ENCODE data around the gene RIMBP2. TPM values are rescaled to one million over a fixed set of nuclear protein-coding genes. Genes with fewer than 3 reads are reported as not detected.
"Not testable (repeated sequence)": the region's sequence is repeated elsewhere in the genome, so short reads cannot be mapped to it uniquely, and the experiment has no call there.

Gene RIMBP2
- total RNA-seq, 1 donor from 2014 or later, result 2.3 TPM

DNA sequence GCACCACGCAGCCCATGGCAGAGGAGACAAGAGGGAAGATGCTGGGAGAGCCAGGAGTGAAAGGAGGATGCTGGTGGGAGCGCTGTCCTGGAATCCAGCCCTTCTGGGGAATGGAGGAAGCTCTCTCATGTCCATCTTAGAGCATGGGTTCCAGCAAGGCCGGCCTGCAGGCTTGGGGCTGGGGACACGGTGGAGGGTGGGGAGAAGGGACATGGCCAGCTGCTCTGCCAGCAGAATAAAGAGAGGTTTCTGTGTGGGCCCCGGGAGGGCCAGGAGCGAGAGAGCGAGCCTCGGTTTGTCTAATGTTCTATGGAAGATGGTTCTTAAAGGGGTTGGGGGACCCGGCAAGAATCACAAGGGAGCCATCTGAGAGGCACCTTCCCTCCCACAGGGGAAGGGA is 60.2 kb downstream of the RIMBP2 start:
- ATAC-seq, result no peak

DNA sequence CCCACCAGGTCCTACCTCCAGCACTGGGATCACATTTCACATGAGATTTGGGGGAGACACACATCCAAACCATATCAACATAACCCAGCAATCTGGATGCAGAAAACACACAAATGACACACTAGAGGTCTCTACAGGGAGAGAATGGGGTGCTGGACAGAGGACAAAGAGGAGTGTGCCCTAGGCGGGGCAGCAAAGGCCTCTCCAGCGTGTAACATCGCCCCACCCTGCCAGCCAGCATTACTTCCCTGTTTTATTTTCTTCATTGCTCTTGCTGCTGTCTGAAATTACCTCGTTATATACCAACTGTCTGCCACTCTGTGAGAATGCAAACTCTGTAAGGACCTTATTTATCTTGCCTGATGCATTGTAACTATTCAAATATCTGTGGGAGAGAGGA is 61.1 kb downstream of the RIMBP2 start:
- peak; percentile 66 for ATAC-seq

- ATAC-seq, result no peak
Measured at GRCh38 chr12:130651188-130651959, 64.7 kb downstream of the RIMBP2 start.

GRCh38 chr12:130650131-130650530 is 66.0 kb downstream of the RIMBP2 start:
- ATAC-seq, result no peak

DNA sequence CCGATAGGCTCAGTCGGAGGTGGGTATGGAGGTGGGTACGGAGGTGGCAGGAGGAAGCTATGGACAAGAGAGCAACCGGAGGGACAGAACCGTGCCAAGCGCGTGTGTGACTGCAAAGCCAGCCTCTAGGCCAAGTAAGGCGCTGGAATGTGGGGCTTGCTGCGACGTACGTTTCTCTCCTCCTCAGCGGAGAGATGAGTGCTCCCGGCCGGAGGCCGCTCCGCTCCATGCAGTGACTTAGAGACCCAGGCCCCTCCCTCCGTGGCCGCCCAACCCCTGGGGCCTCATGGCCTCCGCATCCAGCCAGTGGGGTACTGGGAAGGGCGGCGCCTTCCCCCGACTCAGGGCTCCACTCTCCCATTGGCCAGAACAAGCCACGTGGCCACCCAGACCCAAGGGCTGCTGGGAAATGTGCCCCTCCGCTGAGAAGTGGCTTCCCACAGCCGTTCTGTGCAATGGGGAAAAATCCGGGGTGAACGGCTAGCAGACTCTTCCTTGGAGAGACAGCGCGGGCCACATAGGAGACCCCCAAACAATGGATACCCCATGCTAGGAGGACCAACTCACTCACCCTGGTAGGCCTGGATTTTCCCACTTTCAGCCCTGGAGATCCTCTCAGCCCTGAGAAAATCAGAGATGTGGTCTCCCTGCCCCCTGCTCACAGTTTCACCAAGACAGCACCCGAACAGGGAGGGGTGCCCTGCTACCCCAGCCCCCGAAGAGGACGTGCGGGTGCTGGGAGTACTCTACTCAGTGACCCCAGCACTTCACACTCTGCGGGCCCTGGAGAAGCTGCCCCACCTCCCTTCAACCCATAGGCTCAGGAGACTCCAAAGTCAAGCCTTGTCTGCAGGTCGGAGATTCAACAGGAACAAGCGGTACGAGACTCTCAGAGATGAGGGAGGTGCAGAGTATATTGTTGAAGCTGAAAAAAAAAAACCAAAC is 66.7 kb downstream of the RIMBP2 start:
- ATAC-seq, result no peak

GRCh38 chr12:130647814-130648213 is 68.3 kb downstream of the RIMBP2 start:
- ATAC-seq, result no peak

DNA sequence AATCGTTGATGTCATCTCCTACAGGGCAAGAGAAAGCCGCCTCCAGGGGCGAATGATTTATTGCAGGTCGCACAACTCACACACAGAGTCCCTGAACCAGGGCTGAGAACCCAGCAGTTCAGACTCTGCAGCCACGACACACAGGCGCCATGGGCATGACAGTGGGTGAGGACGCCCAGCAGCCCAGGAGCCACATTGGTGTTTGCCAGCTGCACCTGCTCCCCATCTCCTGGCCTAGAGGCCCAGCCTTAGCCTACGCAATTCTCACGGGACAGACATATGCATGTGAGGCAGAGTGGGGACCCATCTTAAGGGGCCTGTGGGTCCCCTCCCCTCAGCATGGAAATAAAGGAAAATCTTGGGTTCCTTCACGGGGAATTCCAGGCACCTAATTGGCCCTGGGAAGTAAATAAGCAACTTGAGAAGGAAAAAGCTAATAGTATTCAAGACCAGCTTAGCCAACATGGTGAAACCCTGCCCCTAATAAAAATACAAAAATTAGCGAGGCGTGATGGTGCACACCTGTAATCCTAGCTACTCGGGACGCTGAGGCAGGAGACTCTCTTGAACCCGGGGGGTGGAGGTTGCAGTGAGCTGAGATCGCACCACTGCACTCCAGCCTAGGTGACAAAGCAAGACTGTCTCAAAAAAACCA is 69.3 kb downstream of the RIMBP2 start:
- ATAC-seq, result no peak

DNA sequence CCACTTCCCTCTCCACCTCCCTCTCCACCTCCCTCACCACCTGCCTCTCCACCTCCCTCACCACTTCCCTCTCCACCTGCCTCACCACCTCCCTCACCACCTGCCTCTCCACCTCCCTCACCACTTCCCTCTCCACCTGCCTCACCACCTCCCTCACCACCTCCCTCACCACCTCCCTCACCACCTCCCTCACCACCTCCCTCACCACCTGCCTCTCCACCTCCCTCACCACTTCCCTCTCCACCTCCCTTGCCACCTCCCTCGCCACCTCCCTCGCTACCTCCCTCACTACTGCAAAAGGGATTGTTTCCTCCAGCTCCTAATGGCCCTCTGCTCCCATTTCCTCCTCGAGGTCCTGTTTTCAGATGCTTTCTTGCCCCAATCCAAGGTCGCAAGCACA is 69.9 kb downstream of the RIMBP2 start:
- ATAC-seq, result not testable (repeated sequence)

GRCh38 chr12:130645751-130646150 is 70.3 kb downstream of the RIMBP2 start:
- ATAC-seq, result no peak

- ATAC-seq, result no peak
Measured at GRCh38 chr12:130644566-130644965, 71.5 kb downstream of the RIMBP2 start.

GRCh38 chr12:130644146-130644545 is 72.0 kb downstream of the RIMBP2 start:
- no peak for ATAC-seq

DNA sequence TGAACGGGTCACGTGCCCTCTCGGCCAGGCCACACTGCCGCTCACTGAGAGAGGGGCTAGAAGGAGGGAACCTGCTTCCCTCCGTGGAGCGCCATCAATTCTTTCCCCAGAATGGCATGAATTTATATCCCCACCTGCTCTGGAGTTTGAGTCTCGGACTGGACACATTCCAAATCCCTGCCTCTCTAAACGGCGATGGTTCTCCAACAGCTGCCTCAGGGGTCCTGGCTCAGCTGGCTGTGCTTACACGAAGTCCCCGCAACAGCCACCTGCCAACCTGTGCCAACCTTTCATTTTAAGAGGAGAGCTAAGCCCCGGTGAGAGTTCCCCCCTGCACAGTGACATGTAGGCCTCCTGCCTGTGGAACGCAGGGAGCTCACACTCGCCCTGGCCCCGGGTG is 73.2 kb downstream of the RIMBP2 start:
- ATAC-seq, result no peak

DNA sequence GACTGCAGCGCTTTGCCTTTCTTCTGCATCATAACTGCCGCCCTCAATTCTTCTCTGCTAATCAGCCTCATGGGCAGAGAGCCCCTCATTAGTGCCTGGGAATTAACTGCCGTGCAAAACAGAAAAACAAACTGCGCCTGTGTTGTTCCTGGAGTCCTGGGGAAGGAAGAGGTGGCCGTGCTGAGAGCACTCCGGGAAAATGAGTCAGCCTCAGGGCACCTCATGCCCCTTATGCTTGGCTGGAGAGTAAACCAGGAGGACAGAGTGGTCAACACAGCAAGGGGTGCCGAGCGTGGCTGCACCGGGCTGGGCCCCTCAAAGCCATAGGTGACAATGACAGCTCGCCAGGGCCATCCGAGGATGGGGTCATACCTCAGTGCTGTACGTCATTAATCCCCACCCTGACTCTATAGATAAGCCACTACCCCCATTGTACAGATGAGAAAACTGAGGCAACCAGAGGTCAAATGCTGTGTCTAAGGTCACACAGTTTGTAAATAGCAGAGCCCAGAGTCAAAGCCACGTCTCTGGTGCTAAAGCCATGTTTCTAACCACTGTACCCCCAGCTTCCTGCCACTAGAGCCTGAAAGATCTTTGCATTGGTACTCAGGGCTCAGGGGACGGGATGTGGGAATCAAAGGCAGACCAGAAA is 74.4 kb downstream of the RIMBP2 start:
- ATAC-seq, result no peak

GRCh38 chr12:130640901-130641300 is 75.2 kb downstream of the RIMBP2 start:
- no peak for ATAC-seq

DNA sequence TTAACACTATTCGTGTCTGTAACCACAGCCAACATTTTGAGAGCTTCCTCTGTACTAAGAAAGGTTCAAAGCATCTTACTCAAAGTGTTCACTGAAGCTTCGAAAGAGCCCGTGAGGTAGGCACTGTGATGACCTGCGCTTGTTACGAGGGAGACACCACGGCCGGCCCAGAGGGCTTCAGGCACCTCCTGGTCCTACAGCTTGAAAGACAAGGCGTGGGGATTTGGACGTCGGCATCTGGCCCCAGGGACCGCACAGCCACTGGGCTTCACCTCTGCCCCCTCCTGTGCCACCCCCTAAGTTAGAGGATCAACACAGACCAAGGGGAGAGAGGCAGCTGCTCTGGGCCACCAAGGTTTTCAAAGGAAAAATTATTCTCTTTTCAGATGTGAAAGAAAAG is 75.6 kb downstream of the RIMBP2 start:
- ATAC-seq, result no peak

- ATAC-seq, result peak; percentile 11
Measured at GRCh38 chr12:130639476-130640424, 76.3 kb downstream of the RIMBP2 start.

- peak; percentile 77 for ATAC-seq
Measured at GRCh38 chr12:130636370-130636769, 79.7 kb downstream of the RIMBP2 start.

- no peak for ATAC-seq
Measured at GRCh38 chr12:130634866-130635265, 81.2 kb downstream of the RIMBP2 start.

GRCh38 chr12:130633771-130634170 is 82.3 kb downstream of the RIMBP2 start:
- peak; percentile 82 for ATAC-seq

DNA sequence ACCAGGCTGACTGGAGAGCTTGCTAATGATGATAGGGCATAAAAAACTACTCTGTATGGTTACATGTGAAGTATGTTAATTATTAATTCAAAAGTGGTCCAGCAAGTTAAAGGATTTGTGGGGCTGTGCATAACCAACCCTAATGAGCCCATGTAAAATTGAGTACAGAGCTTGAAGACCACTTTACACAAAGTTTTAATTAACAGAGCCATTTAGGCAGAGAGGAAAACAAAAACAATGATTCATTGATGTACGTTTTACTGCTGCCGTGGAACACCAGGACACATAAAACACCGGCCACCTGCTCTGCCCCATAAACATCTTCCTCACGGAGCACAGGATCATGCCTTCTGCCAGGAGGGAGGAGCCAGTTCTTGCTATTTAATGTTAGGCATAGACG is 83.5 kb downstream of the RIMBP2 start:
- no peak for ATAC-seq

DNA sequence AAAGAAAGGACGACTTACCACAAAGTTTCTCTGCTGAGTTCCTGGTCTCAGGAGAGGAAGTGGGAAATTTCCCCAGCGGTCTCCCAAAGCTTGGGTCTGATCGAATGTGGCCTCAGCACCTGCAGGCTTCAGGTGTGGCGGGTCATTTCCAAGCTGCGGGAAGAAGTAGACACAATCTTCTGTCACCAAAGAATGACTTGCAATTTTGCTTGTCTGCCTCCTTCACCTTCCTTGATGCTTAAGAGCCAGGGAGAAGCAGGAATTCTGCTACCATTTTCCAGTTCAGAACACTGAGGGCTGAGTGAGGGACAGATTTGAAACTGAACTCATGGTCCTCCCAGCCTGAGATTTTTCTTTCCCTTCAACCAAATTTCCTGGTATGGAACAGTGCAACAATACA is 87.8 kb downstream of the RIMBP2 start:
- ATAC-seq, result no peak

Data from esophagus mucosa (tissue), 1 donor.